OCI-LY7 (cell line): Measurements from ENCODE around the gene UVRAG. TPM values are rescaled to one million over a fixed set of nuclear protein-coding genes. Genes with fewer than 3 reads are reported as not detected.

Source experiments
- BruUV-seq: library from RNA; stranded (reverse); fragments of 400-500 nt; replicated peaks from 2 replicates; lab custom pipeline; 2021; lab: Mats Ljungman, UMichigan
- CTCF ChIA-PET: fragments of 300-600 bp; sonication (Branson Sonifier 250); formaldehyde crosslinking; loops from one replicate; lab custom pipeline; 2022; ENCODE audit warnings: antibody characterized with exemption; ENCODE audit not compliant: unreplicated experiment; lab: Charles Lee
- POLR2A ChIA-PET: fragments of 300-600 bp; sonication (Branson Sonifier 250); formaldehyde crosslinking; loops from one replicate; lab custom pipeline; 2022; ENCODE audit warnings: antibody characterized with exemption; lab: Charles Lee
- DNase-seq: peaks from one replicate; pipeline ENCODE4 v3.0.0-alpha.2; 2015; ENCODE audit warnings: low spot score
- H2AFZ ChIP-seq: fragments of 200-600 bp; sonication (generic), shearing (Covaris generic); 2 replicates; pipeline ENCODE4 v1.6.1; 2014; ENCODE audit warnings: mild to moderate bottlenecking, antibody characterized with exemption, low read length, moderate library complexity
- H3K27ac ChIP-seq: fragments of 200-600 bp; sonication (generic); 2 replicates; pipeline ENCODE4 v1.5.1; 2014; ENCODE audit warnings: mixed run types, low read depth, mild to moderate bottlenecking, moderate library complexity, low read length, inconsistent platforms; ENCODE audit not compliant: poor library complexity, severe bottlenecking
- H3K36me3 ChIP-seq: fragments of 200-600 bp; sonication (generic); 2 replicates; pipeline ENCODE4 v1.6.1; 2014; ENCODE audit warnings: mild to moderate bottlenecking, antibody characterized with exemption, low read length, moderate library complexity, mixed read lengths; ENCODE audit not compliant: insufficient read depth
- H3K4me1 ChIP-seq: fragments of 200-600 bp; sonication (generic); 2 replicates; pipeline ENCODE4 v1.5.1; 2014; ENCODE audit warnings: mild to moderate bottlenecking, low read length; ENCODE audit not compliant: insufficient read depth, poor library complexity, severe bottlenecking
- H3K4me2 ChIP-seq: fragments of 200-600 bp; sonication (generic); 2 replicates; pipeline ENCODE4 v1.6.1; 2014; ENCODE audit warnings: mild to moderate bottlenecking, low read length
- H3K4me3 ChIP-seq: fragments of 200-600 bp; sonication (generic); 2 replicates; pipeline ENCODE4 v1.5.1; 2014; ENCODE audit warnings: mild to moderate bottlenecking, low read depth, low read length; ENCODE audit not compliant: poor library complexity, severe bottlenecking
- H3K79me2 ChIP-seq: fragments of 200-600 bp; sonication (generic); 2 replicates; pipeline ENCODE4 v1.6.1; 2016; ENCODE audit warnings: low read depth, mild to moderate bottlenecking, low read length, moderate library complexity, mixed read lengths; ENCODE audit not compliant: insufficient read depth
- H3K9me2 ChIP-seq: fragments of 200-600 bp; sonication (generic); 2 replicates; pipeline ENCODE4 v1.6.1; 2016; ENCODE audit warnings: mild to moderate bottlenecking, low read length, mixed read lengths; ENCODE audit not compliant: insufficient read depth
- H3K9me3 ChIP-seq: fragments of 200-600 bp; sonication (generic); 2 replicates; pipeline ENCODE4 v1.6.1; 2014; ENCODE audit warnings: mild to moderate bottlenecking, mixed run types, low read length, mixed read lengths
- H4K20me1 ChIP-seq: fragments of 200-600 bp; sonication (generic); 2 replicates; pipeline ENCODE4 v1.6.1; 2014; ENCODE audit warnings: mild to moderate bottlenecking, antibody characterized with exemption, low read length, moderate library complexity, mixed read lengths; ENCODE audit not compliant: insufficient read depth
- EZH2phosphoT487 ChIP-seq: fragments of 200-600 bp; sonication (generic); IDR thresholded peaks from 2 replicates; pipeline ENCODE4 v1.6.1; 2018; ENCODE audit warnings: low read depth, borderline replicate concordance, mild to moderate bottlenecking, mixed run types, antibody characterized with exemption, low read length, moderate library complexity, mixed read lengths
- intact Hi-C: fragments of 100-400 bp; cut with micrococcal nuclease; formaldehyde crosslinking; loops from one replicate; pipeline ENCODE4 v1.10.0; 2022; ENCODE audit not compliant: unreplicated experiment
- total RNA-seq, 2 experiments: library from RNA; depleted of rRNA in 1 of 2; stranded (reverse); fragments of >200 nt in 1 of 2; shearing (Covaris generic) in 1 of 2; gene quantifications; 2 replicates each; pipeline ENCODE4 v1.2.3, GENCODE V29; 2014 to 2022
- TF ChIP-seq, protein P1 (sequence below): fragments of 200-600 bp; sonication (generic); conservative IDR thresholded peaks from 2 replicates; pipeline ENCODE4 v1.5.1; 2014; ENCODE audit warnings: mild to moderate bottlenecking, antibody characterized with exemption, low read length, moderate library complexity, mixed read lengths

UVRAG gene
- total RNA-seq, 2 experiments from 2014 or later = 43.7 to 73.3 TPM

DNA sequence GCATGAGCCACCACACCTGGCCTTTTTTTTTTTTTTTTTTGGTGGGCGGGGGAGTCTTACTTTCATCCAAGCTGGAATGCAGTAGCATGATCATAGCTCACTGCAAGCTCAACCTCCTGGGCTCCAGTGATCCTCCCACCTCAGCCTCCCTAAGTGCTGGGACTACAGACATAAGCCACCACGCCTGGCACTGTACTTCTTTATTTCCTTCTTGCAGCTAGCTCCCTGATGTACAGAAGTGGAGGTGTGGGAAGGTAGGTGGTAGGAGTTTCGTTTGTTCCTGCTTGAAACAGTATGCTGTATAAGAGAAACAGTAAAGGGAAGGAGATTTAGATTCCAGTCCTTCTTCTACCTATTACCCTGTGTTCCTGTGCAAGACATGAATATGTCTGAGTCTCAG is 319.2 kb downstream of the UVRAG start:
- Histone ChIP-seq H3K36me3 (peaks cover 39% of the 10 kb centered on the region), H3K9me3 (no peaks in the 10 kb centered on the region), H3K27ac (no peak overlapping the region), H3K79me2 (no peaks in the 10 kb centered on the region), H3K9me2 (no peaks in the 10 kb centered on the region), H2AFZ (no peak overlapping the region), H3K4me2 (no peak overlapping the region), H3K4me1 (no peaks in the 10 kb centered on the region), H4K20me1 (peaks cover 3% of the 10 kb centered on the region; the same call in 1 of the 2 replicates), H3K4me3 (no peak overlapping the region)
- ChIA-PET CTCF (no interaction called here), POLR2A (interaction anchor here (1.1 kb wide), 1 partner anchor 21 kb away, joined by 3 read pairs; no protein-coding TSS in a partner anchor)
- intact Hi-C loops = no loop called here
- TF ChIP-seq EZH2phosphoT487 = no peak
- TF ChIP-seq, protein P1, sequence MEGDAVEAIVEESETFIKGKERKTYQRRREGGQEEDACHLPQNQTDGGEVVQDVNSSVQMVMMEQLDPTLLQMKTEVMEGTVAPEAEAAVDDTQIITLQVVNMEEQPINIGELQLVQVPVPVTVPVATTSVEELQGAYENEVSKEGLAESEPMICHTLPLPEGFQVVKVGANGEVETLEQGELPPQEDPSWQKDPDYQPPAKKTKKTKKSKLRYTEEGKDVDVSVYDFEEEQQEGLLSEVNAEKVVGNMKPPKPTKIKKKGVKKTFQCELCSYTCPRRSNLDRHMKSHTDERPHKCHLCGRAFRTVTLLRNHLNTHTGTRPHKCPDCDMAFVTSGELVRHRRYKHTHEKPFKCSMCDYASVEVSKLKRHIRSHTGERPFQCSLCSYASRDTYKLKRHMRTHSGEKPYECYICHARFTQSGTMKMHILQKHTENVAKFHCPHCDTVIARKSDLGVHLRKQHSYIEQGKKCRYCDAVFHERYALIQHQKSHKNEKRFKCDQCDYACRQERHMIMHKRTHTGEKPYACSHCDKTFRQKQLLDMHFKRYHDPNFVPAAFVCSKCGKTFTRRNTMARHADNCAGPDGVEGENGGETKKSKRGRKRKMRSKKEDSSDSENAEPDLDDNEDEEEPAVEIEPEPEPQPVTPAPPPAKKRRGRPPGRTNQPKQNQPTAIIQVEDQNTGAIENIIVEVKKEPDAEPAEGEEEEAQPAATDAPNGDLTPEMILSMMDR = no peak
- DNase-seq = no peak
- no TSS peak for BruUV-seq

DNA sequence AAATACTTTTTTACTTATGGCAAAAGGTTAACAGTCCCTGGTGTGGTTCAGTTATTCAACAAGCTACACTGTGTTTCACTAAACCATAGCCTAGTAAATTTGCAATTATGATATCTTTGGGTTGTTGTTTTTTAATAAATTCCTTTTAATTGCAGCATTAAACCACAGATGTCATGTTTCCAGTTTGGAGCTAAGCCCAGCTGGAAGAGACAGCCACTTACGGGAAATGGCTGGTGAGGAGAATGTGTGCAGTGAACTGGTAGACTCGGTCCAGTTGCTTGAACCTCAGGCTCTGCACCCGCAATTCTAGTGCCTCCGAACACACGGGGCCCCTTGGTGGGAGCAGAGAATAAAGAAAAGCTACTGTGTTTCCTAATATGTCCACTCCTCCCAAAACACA is 320.5 kb downstream of the UVRAG start:
- Histone ChIP-seq H3K4me3 (no peak overlapping the region), H4K20me1 (peaks cover 3% of the 10 kb centered on the region; the same call in 1 of the 2 replicates), H3K79me2 (no peaks in the 10 kb centered on the region), H3K4me2 (no peak overlapping the region), H3K9me2 (no peaks in the 10 kb centered on the region), H3K27ac (no peak overlapping the region), H3K4me1 (no peaks in the 10 kb centered on the region), H2AFZ (no peak overlapping the region), H3K36me3 (peaks cover 42% of the 10 kb centered on the region), H3K9me3 (no peaks in the 10 kb centered on the region)
- intact Hi-C loops = no loop called here
- BruUV-seq = no TSS peak
- no peak for TF ChIP-seq EZH2phosphoT487
- TF ChIP-seq, protein P1 = no peak
- ChIA-PET CTCF (no interaction called here), POLR2A (interaction anchor here (0.6 kb wide), 1 partner anchor 1234 kb away, joined by 3 read pairs; no protein-coding TSS in a partner anchor)
- DNase-seq = no peak

DNA sequence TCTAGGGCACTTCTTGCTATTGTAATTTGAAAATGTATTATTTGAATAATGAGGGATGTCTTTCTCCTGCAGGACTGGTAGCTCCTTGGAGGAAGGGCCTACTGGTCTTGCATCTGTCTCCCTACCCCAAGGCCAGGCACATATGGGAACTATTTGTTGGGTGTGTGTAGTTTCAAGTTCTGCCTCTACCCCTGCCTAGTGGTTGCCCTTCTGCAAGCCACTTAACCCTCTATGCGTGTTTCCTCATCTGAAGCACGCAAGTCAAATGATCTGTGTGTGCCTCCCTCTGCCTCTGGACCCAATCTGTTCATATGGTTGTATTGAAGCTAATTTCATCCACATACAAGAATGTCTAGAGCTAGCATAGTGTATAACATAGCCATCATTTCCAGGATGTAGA is 324.3 kb downstream of the UVRAG start:
- Histone ChIP-seq H3K9me3 (no peaks in the 10 kb centered on the region), H4K20me1 (no peaks in the 10 kb centered on the region), H3K79me2 (no peaks in the 10 kb centered on the region), H3K36me3 (peaks cover 67% of the 10 kb centered on the region), H3K4me1 (no peaks in the 10 kb centered on the region), H3K4me3 (no peak overlapping the region), H3K27ac (no peak overlapping the region), H3K9me2 (no peaks in the 10 kb centered on the region), H2AFZ (no peak overlapping the region), H3K4me2 (no peak overlapping the region)
- DNase-seq = no peak
- BruUV-seq = no TSS peak
- POLR2A ChIA-PET = no interaction called here
- TF ChIP-seq, protein P1 = no peak
- TF ChIP-seq EZH2phosphoT487 = no peak
- intact Hi-C loops = no loop called here
- CTCF ChIA-PET = no interaction called here
